Smooth muscle cell (in vitro differentiated cells): ENCODE results near the gene SYNPO. TPM values are rescaled to one million over a fixed set of nuclear protein-coding genes. Genes with fewer than 3 reads are reported as not detected.

Source experiments
- DNase-seq: peaks from one replicate; lab custom pipeline; 2025; ENCODE audit not compliant: unreplicated experiment; lab: John Stamatoyannopoulos, UW
- H2AFZ ChIP-seq: fragments of 200-600 bp; sonication (generic); 2 replicates; pipeline ENCODE4 v1.6.0; 2016; ENCODE audit warnings: antibody characterized with exemption, low read depth, mild to moderate bottlenecking
- H3F3A ChIP-seq: fragments of 200-600 bp; sonication (generic); 2 replicates; pipeline ENCODE4 v1.6.0; 2017; ENCODE audit warnings: antibody characterized with exemption, low read depth
- H3K27ac ChIP-seq: fragments of 200-600 bp; sonication (generic); 2 replicates; pipeline ENCODE4 v1.5.1; 2016; ENCODE audit warnings: low read depth, mild to moderate bottlenecking
- H3K27me3 ChIP-seq: fragments of 200-600 bp; sonication (generic); 2 replicates; pipeline ENCODE4 v1.6.1; 2016; ENCODE audit warnings: low read depth, mild to moderate bottlenecking
- H3K36me3 ChIP-seq: fragments of 200-600 bp; sonication (generic); 2 replicates; pipeline ENCODE4 v1.5.1; 2016; ENCODE audit warnings: low read depth
- H3K4me1 ChIP-seq: fragments of 200-600 bp; sonication (generic); 2 replicates; pipeline ENCODE4 v1.5.1; 2016; ENCODE audit warnings: low read depth
- H3K4me2 ChIP-seq: fragments of 200-600 bp; sonication (generic); 2 replicates; pipeline ENCODE4 v1.6.0; 2016; ENCODE audit warnings: mild to moderate bottlenecking
- H3K4me3 ChIP-seq: fragments of 200-600 bp; sonication (generic); 2 replicates; pipeline ENCODE4 v1.5.1; 2016; ENCODE audit warnings: mild to moderate bottlenecking
- H3K79me2 ChIP-seq: fragments of 200-600 bp; sonication (generic); 2 replicates; pipeline ENCODE4 v1.6.0; 2016; ENCODE audit warnings: low read depth, mild to moderate bottlenecking
- H3K9ac ChIP-seq: fragments of 200-600 bp; sonication (generic); 2 replicates; pipeline ENCODE4 v1.6.0; 2016; ENCODE audit warnings: low read depth
- H3K9me3 ChIP-seq: fragments of 200-600 bp; sonication (generic); replicated peaks from 2 replicates; pipeline ENCODE4 v1.5.1; 2016; ENCODE audit warnings: low read depth
- H4K20me1 ChIP-seq: fragments of 200-600 bp; sonication (generic); 2 replicates; pipeline ENCODE4 v1.6.0; 2016; ENCODE audit warnings: low read depth
- CTCF ChIP-seq: fragments of 200-600 bp; sonication (generic); IDR thresholded peaks from 2 replicates; pipeline ENCODE4 v1.5.1; 2017; ENCODE audit warnings: borderline replicate concordance, mild to moderate bottlenecking, antibody characterized with exemption; ENCODE audit not compliant: insufficient read depth, poor library complexity, severe bottlenecking
- WGBS: methylation state at CpG from one replicate; pipeline ENCODE4 v1.1.7; 2016; ENCODE audit warnings: low lambda C conversion rate; 5-methylcytosine and 5-hydroxymethylcytosine counted together
- polyA plus RNA-seq: library from polyadenylated mRNA; unstranded; fragments of >200 nt; fragmentation: Nextera tagmentation; extraction: Ambion mirVana; gene quantifications from 2 replicates; pipeline ENCODE4 v1.2.1, GENCODE V29; 2016
- total RNA-seq: library from RNA; depleted of rRNA; stranded (reverse); fragments of >200 nt; gene quantifications from 2 replicates; pipeline ENCODE4 v1.2.3, GENCODE V29; 2014

SYNPO gene
- total and polyA plus RNA-seq, 2 experiments from 2014 or later, result 34.2 to 46.4 TPM

DNA sequence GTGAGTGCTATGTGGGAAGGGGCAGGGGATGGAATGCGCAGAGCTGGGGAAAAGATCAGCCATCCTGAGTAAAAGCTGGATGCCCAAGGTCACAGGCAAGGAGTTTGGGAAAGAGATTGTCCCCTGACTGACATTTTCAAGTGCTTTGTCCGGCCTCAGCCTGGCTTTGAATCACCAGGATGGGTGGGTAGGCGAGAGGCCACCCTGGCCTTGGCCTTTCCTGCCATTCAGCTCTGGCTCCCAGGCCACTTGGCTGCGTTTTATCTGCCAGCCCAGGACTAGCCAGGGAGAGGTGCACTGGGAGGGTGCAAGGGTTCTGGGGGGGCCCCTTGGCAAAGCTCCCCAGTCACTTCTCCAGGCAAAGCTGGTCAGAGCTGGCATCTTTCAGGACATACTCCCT, 37.4 kb upstream of the SYNPO start:
- Histone ChIP-seq H2AFZ (no peak overlapping the region), H3K4me1 (no peaks in the 10 kb centered on the region), H3K4me2 (peak overlapping the region; percentile 84), H3K4me3 (no peak overlapping the region), H3K79me2 (peaks cover 38% of the 10 kb centered on the region), H3K9me3 (no peaks in the 10 kb centered on the region), H3F3A (no peaks in the 10 kb centered on the region), H4K20me1 (no peaks in the 10 kb centered on the region), H3K27me3 (no peaks in the 10 kb centered on the region), H3K9ac (no peak overlapping the region), H3K27ac (peak overlapping the region; percentile 96), H3K36me3 (no peaks in the 10 kb centered on the region)
- TF ChIP-seq CTCF, result no peak
- DNase-seq, result no peak
- WGBS, result 61% methylated on average over 4 of the region's 4 CpGs

DNA sequence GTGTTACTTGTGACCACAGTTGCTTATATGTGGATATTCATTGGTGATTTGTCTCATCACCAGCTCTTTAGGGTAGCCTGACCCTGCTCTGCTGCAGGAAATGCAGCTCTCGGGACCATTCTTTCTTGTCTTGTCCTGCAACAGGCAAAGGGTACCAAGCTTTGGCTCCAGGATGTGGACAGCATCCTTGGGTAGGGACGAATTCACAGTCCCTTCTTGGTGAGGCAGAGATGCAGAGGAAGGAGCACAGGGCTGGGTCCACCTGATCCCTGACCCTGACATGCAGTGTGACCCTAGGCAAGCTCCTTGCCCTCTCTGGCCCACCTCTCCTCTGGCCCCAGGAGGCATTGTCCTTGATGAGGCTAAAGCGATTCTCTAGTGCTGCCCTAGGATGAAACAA, 37.0 kb upstream of the SYNPO start:
- no peak overlapping the region for H3K4me3 ChIP-seq
- DNase-seq, result no peak
- peak overlapping the region; percentile 96 for H3K27ac ChIP-seq
- no peaks in the 10 kb centered on the region for H3K36me3 ChIP-seq
- no peak overlapping the region for H3K9ac ChIP-seq
- H3K4me2 ChIP-seq, result peak overlapping the region; percentile 84
- no peaks in the 10 kb centered on the region for H3F3A ChIP-seq
- no peaks in the 10 kb centered on the region for H3K4me1 ChIP-seq
- no peak for TF ChIP-seq CTCF
- 93% methylated on average over 3 of the region's 3 CpGs for WGBS
- H3K9me3 ChIP-seq, result no peaks in the 10 kb centered on the region
- H3K27me3 ChIP-seq, result no peaks in the 10 kb centered on the region
- no peaks in the 10 kb centered on the region for H4K20me1 ChIP-seq
- H2AFZ ChIP-seq, result no peak overlapping the region
- peaks cover 38% of the 10 kb centered on the region for H3K79me2 ChIP-seq

DNA sequence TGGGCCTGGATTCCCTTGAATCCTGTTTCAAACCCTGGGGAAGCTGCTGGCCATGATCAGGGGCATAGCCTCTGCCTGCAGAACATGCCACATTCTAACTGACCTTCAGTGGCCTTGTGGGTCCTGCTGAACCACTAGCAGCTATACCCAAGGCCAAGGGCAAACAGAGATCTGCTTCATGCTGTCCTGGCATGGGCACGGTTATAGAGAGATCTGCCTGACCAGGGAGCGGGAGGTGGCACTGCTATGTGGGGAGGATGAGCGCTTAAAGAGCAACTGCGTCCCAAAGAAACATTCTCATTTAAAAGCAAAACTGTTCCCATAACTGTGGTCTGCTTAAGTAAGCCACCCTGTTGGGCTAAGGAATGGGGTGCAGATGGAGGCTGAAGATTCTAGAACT, 36.5 kb upstream of the SYNPO start:
- WGBS, result 95% methylated on average over 4 of the region's 4 CpGs
- H3K4me3 ChIP-seq, result no peak overlapping the region
- H3F3A ChIP-seq, result no peaks in the 10 kb centered on the region

More for the DNA sequence above, 36.5 kb upstream of the SYNPO start:
- Histone ChIP-seq H3K4me1 (no peaks in the 10 kb centered on the region), H3K4me2 (no peak overlapping the region), H3K79me2 (peaks cover 36% of the 10 kb centered on the region), H3K27me3 (no peaks in the 10 kb centered on the region), H4K20me1 (no peaks in the 10 kb centered on the region), H3K36me3 (no peaks in the 10 kb centered on the region), H3K27ac (no peak overlapping the region), H3K9me3 (no peaks in the 10 kb centered on the region), H3K9ac (no peak overlapping the region), H2AFZ (no peak overlapping the region)
- DNase-seq, result no peak
- no peak for TF ChIP-seq CTCF
